H1 (cell line): ENCODE measurements around the gene GNAQ. TPM values are rescaled to one million over a fixed set of nuclear protein-coding genes. Genes with fewer than 3 reads are reported as not detected.

Experiments used
- CEBPB ChIP-seq: IDR thresholded peaks from 2 replicates; pipeline ENCODE4 v1.6.1; 2012; ENCODE audit warnings: low read depth, low read length
- EP300 ChIP-seq, 2 experiments: IDR thresholded peaks; 1 replicate in 1 of 2; 2 replicates in 1 of 2; pipeline ENCODE4 v1.6.1; 2011 to 2012; ENCODE audit warnings: low read depth in 2 of 2, low read length in 2 of 2, mild to moderate bottlenecking in 2 of 2, borderline replicate concordance in 1 of 2, inconsistent platforms in 1 of 2, moderate library complexity in 1 of 2
- JUND ChIP-seq: IDR thresholded peaks from 2 replicates; pipeline ENCODE4 v1.6.1; 2011; ENCODE audit warnings: mild to moderate bottlenecking, improper control_type of control experiment, low read length
- MAFK ChIP-seq: IDR thresholded peaks from 2 replicates; pipeline ENCODE4 v1.6.1; 2012; ENCODE audit warnings: low read depth, mild to moderate bottlenecking, improper control_type of control experiment, low read length
- NANOG ChIP-seq: IDR thresholded peaks from 2 replicates; pipeline ENCODE4 v1.6.1; 2011; ENCODE audit warnings: low read length, low read depth, mild to moderate bottlenecking, inconsistent platforms; ENCODE audit not compliant: insufficient read depth, poor library complexity, severe bottlenecking
- polyA plus RNA-seq, 7 experiments: library from polyadenylated mRNA; depleted of rRNA in 3 of 7; stranded (reverse) in 5 of 7; unstranded in 2 of 7; fragments of >200 nt in 5 of 7; fragments of 200-250 nt in 2 of 7; gene quantifications; 1 replicate in 5 of 7; 2 replicates in 1 of 7; 4 replicates in 1 of 7; pipeline versions ENCODE4 v1.2.1 to v1.2.3, GENCODE V29; 2011 to 2013; ENCODE audit warnings: missing spikeins in 2 of 7, mixed read lengths in 2 of 7
- total RNA-seq: library from RNA; stranded (reverse); fragmentation: NEBNext Ultra II Directional; extraction: Animal tissue kit (Norgen Biotek cat#: 25700); gene quantifications from 2 replicates; pipeline ENCODE4 v1.2.1, GENCODE V29; 2021
- TF ChIP-seq, protein P1 (sequence below): fragments of 300-600 bp; sonication (generic); IDR thresholded peaks from 2 replicates; pipeline ENCODE4 v1.7.1; 2012; ENCODE audit warnings: low read length, moderate library complexity, mild to moderate bottlenecking, inconsistent platforms; ENCODE audit not compliant: insufficient replicate concordance
- TF ChIP-seq, protein P2 (sequence below), 3 experiments: IDR thresholded peaks; 1 replicate in 2 of 3; 2 replicates in 1 of 3; pipeline versions ENCODE4 v1.5.1 to v1.6.1; 2011; ENCODE audit warnings: low read length in 3 of 3, mild to moderate bottlenecking in 3 of 3, inconsistent platforms in 2 of 3, low read depth in 1 of 3, moderate library complexity in 1 of 3; ENCODE audit not compliant: insufficient read depth in 1 of 3; ENCODE audit errors: control extremely low read depth in 1 of 3

GNAQ gene
- total and polyA plus RNA-seq, 2 of the 8 experiments (the other 6 are each of a cell fraction or from before 2014, with no cell fraction given): 22.8 to 63.8 TPM

DNA sequence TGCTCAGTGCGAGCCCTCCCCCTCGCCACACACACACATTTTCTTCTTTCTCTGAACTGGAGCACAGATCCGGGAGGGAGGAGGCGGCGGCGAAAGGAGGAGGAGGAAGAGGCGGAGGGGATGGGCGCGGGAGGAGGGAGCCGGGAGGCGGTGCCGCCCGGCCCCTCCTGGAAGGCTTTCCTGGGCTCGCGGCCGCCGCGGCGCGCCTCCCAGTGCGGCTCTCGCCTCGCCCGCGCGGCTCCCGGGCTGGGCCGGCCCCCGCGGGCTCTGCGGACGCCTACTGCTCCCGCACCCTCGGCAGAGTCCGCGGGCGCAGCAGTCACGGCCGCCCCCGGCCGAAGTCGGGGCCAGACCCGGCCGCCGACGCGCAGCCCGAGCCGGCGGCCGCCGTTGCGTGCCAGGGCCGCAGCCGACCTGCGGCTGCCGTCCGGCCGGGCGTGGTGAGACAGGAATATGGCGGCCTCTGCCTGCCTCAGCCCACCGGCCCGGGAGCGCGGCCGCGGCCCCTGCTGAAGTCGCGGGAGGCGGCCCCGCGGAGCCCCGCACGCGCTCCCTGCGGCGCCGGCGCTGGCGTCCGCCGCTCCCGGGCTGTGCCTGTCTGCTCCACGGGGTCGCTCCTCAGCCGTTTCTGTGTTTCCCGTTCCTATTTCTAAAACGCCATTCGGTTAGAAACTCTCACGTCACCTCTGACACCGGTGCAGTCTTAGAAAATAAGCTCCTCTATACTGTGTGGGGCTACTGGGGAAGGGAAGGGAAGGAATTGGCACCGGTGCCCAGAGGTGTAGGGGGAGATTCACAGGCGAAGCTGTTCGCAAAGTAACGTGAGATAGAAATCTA, 500 bp upstream of the GNAQ start (continued):
- TF ChIP-seq, protein P1, sequence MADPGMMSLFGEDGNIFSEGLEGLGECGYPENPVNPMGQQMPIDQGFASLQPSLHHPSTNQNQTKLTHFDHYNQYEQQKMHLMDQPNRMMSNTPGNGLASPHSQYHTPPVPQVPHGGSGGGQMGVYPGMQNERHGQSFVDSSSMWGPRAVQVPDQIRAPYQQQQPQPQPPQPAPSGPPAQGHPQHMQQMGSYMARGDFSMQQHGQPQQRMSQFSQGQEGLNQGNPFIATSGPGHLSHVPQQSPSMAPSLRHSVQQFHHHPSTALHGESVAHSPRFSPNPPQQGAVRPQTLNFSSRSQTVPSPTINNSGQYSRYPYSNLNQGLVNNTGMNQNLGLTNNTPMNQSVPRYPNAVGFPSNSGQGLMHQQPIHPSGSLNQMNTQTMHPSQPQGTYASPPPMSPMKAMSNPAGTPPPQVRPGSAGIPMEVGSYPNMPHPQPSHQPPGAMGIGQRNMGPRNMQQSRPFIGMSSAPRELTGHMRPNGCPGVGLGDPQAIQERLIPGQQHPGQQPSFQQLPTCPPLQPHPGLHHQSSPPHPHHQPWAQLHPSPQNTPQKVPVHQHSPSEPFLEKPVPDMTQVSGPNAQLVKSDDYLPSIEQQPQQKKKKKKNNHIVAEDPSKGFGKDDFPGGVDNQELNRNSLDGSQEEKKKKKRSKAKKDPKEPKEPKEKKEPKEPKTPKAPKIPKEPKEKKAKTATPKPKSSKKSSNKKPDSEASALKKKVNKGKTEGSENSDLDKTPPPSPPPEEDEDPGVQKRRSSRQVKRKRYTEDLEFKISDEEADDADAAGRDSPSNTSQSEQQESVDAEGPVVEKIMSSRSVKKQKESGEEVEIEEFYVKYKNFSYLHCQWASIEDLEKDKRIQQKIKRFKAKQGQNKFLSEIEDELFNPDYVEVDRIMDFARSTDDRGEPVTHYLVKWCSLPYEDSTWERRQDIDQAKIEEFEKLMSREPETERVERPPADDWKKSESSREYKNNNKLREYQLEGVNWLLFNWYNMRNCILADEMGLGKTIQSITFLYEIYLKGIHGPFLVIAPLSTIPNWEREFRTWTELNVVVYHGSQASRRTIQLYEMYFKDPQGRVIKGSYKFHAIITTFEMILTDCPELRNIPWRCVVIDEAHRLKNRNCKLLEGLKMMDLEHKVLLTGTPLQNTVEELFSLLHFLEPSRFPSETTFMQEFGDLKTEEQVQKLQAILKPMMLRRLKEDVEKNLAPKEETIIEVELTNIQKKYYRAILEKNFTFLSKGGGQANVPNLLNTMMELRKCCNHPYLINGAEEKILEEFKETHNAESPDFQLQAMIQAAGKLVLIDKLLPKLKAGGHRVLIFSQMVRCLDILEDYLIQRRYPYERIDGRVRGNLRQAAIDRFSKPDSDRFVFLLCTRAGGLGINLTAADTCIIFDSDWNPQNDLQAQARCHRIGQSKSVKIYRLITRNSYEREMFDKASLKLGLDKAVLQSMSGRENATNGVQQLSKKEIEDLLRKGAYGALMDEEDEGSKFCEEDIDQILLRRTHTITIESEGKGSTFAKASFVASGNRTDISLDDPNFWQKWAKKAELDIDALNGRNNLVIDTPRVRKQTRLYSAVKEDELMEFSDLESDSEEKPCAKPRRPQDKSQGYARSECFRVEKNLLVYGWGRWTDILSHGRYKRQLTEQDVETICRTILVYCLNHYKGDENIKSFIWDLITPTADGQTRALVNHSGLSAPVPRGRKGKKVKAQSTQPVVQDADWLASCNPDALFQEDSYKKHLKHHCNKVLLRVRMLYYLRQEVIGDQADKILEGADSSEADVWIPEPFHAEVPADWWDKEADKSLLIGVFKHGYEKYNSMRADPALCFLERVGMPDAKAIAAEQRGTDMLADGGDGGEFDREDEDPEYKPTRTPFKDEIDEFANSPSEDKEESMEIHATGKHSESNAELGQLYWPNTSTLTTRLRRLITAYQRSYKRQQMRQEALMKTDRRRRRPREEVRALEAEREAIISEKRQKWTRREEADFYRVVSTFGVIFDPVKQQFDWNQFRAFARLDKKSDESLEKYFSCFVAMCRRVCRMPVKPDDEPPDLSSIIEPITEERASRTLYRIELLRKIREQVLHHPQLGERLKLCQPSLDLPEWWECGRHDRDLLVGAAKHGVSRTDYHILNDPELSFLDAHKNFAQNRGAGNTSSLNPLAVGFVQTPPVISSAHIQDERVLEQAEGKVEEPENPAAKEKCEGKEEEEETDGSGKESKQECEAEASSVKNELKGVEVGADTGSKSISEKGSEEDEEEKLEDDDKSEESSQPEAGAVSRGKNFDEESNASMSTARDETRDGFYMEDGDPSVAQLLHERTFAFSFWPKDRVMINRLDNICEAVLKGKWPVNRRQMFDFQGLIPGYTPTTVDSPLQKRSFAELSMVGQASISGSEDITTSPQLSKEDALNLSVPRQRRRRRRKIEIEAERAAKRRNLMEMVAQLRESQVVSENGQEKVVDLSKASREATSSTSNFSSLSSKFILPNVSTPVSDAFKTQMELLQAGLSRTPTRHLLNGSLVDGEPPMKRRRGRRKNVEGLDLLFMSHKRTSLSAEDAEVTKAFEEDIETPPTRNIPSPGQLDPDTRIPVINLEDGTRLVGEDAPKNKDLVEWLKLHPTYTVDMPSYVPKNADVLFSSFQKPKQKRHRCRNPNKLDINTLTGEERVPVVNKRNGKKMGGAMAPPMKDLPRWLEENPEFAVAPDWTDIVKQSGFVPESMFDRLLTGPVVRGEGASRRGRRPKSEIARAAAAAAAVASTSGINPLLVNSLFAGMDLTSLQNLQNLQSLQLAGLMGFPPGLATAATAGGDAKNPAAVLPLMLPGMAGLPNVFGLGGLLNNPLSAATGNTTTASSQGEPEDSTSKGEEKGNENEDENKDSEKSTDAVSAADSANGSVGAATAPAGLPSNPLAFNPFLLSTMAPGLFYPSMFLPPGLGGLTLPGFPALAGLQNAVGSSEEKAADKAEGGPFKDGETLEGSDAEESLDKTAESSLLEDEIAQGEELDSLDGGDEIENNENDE: no peak
- TF ChIP-seq NANOG (no peak), EP300 (IDR thresholded peaks at IDR 0.05; ENCODE audit: borderline replicate concordance in 1 of 2, low read depth in 2 of 2, low read length in 2 of 2) (no peak; a peak in 1 of 3 replicates), CEBPB (no peak), JUND (no peak), MAFK (no peak)
- TF ChIP-seq, protein P2, sequence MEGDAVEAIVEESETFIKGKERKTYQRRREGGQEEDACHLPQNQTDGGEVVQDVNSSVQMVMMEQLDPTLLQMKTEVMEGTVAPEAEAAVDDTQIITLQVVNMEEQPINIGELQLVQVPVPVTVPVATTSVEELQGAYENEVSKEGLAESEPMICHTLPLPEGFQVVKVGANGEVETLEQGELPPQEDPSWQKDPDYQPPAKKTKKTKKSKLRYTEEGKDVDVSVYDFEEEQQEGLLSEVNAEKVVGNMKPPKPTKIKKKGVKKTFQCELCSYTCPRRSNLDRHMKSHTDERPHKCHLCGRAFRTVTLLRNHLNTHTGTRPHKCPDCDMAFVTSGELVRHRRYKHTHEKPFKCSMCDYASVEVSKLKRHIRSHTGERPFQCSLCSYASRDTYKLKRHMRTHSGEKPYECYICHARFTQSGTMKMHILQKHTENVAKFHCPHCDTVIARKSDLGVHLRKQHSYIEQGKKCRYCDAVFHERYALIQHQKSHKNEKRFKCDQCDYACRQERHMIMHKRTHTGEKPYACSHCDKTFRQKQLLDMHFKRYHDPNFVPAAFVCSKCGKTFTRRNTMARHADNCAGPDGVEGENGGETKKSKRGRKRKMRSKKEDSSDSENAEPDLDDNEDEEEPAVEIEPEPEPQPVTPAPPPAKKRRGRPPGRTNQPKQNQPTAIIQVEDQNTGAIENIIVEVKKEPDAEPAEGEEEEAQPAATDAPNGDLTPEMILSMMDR (IDR thresholded peaks at IDR 0.05; ENCODE audit: control extremely low read depth in 1 of 3, insufficient read depth in 1 of 3, low read depth in 1 of 3, low read length in 3 of 3): no peak
